ENCODE results near the gene BRPF3.

DNA sequence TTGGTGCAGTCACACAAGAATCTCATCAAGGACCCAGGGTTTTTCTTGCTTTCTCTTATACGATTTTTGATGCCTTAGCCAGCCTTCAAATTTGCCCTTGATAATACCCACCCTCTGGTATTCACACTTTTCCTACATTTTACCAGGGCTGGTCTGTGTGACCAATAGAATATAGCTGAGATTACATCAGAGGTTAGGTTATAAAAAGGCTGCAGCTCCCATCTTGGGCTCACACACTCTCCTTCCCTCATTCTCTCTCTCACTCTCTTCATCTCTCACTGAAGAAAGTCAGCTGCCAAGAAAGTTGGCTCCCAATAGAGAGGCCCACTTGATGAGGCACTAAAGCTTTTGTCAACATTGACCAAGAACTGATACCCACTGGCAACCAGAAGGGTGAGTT is 69.2 kb downstream of the BRPF3 start:
- TF ChIP-seq, protein P1, sequence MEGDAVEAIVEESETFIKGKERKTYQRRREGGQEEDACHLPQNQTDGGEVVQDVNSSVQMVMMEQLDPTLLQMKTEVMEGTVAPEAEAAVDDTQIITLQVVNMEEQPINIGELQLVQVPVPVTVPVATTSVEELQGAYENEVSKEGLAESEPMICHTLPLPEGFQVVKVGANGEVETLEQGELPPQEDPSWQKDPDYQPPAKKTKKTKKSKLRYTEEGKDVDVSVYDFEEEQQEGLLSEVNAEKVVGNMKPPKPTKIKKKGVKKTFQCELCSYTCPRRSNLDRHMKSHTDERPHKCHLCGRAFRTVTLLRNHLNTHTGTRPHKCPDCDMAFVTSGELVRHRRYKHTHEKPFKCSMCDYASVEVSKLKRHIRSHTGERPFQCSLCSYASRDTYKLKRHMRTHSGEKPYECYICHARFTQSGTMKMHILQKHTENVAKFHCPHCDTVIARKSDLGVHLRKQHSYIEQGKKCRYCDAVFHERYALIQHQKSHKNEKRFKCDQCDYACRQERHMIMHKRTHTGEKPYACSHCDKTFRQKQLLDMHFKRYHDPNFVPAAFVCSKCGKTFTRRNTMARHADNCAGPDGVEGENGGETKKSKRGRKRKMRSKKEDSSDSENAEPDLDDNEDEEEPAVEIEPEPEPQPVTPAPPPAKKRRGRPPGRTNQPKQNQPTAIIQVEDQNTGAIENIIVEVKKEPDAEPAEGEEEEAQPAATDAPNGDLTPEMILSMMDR (IDR thresholded peaks at IDR 0.05): no peak
- TF ChIP-seq POLR2AphosphoS5 (IDR thresholded peaks at IDR 0.05) (no peak), POLR2A (IDR thresholded peaks at IDR 0.05) (no peak)
